ENCODE measurements around the gene C9orf40. TPM values are rescaled to one million over a fixed set of nuclear protein-coding genes. Genes with fewer than 3 reads are reported as not detected.

The C9orf40 gene
- 1 to 10 TPM; 5.2 to 7.1 (median 6.7) TPM for polyA plus RNA-seq (ENCODE audit: insufficient read length in 4 of 4)

- DNase-seq (ENCODE audit: low read depth in 4 of 4, low spot score in 2 of 4) = peak; percentile 70 to 83 (median 74)
Observed at GRCh38 chr9:74952201-74953151, at the start of gene C9orf40. C9orf40 (minus strand) TSS chr9:74952912; CDS start chr9:74952611, 301 bp downstream.

DNA sequence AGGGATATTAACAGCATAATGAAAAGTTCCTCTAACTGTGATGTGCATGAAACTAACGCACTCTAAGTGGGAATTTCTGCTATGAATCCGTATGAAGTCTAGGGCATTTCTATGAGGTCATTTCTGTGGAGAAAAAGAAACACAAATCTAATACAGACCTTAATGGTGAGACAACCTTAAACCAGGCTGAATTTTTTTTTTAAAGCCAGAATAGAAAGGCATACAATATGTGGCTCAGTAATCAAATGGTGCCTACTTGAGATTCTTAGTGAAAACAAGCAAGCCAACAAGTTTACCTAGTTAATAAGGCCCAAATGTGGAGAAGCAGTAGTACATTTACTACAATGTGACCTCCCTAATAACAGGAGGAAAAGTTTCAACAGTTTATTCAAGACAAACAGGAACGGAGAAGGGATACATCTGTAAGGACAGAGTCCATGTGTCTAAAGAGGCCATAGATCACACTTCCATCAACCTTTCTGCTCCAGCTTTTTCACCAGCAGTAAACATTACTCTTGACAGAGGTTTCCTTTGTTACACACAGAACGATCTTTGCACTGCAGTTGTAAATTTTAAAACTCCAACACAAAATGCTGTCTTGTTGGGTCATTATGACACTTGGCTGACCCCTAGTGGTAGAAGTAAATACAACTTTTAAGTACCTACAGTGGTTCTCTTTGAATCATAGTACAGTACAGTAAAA lies 49.2 kb upstream of the C9orf40 start:
- peak; percentile 70 to 89 (median 77) for DNase-seq (ENCODE audit: low read depth in 4 of 4, low spot score in 2 of 4)

GRCh38 chr9:75000835-75001234 lies 48.1 kb upstream of the C9orf40 start:
- DNase-seq (ENCODE audit: low read depth in 4 of 4, low spot score in 2 of 4) = no peak

DNA sequence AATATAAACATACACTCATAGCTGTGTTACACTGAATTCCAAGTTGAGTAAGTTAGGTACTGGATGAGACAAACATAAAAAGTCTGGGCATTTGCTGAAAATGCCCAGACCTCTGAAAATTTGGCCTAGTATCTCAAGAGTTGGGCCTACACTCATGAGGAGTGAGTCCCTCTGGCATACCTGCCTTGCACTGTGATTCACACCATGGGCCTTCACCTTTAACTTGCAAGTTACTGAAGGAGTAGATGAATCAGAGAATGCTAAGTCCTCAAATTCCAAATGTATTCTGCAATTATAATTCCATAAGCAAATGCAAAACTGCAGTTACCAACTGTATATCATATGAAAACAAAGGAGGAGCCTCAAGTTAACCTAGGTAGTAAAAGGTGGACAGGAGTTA lies 32.3 kb upstream of the C9orf40 start:
- DNase-seq (ENCODE audit: low read depth in 4 of 4, low spot score in 2 of 4) = no peak

GRCh38 chr9:74983709-74984108 lies 31.0 kb upstream of the C9orf40 start:
- no peak for DNase-seq (ENCODE audit: low read depth in 4 of 4, low spot score in 2 of 4)

- no peak for DNase-seq (ENCODE audit: low read depth in 4 of 4, low spot score in 2 of 4)
Observed at GRCh38 chr9:74979844-74980243, 27.1 kb upstream of the C9orf40 start.

DNA sequence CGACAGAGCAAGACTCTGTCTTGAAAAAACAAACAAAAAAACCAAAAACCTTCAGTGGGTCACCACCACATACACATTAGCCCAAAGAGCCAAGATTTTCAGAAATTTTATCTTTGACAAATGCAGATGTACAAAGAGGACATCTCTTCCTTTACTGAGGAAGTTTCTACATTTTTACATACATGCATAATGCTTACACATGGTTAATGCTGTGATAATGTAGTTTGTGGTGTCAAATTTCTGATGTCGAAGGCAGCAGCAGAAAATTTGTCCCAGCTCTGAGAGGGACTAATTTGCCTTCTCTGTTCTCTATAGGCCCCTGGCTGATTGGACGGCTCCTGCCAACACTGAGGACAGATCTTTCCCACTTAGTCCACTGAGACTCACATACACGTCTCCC lies 24.6 kb upstream of the C9orf40 start:
- no peak for DNase-seq (ENCODE audit: low read depth in 4 of 4, low spot score in 2 of 4)

DNA sequence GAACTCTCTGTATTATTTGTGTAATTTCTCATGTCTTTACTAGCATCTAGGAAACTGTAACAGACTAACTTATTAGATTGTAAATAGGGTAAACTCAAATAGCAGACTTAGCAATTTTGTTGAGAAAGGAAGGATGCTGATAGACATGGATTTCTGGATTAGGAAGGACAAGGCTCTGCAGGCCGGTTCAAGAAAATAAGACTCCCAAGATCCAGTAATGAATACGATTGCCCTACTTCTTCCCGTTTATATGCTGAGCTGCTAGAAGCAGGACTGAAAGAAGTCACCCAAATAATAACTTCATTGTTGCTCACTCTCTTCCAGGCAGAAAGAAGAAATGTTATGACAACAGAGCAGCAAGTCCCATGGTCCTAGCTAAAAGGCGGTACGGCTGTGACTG lies 22.8 kb upstream of the C9orf40 start:
- DNase-seq (ENCODE audit: low read depth in 4 of 4, low spot score in 2 of 4) = no peak

DNA sequence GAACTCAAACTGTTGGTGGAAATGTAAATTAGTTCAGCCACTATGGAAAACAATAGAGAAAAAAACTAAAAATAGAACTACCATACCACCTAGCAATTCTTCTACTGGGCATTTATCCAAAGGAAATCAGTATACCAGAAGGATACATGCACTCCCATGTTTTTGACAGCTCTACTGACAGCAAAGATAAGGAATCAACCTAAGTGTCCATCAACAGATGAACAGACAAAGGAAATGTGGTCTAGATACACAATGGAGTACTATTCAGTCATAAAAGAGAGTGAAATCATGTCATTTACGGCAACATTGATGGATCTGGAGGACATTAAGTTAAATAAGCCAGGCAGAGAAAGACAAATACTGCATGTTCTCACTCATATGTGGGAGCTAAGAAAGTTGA lies 21.8 kb upstream of the C9orf40 start:
- DNase-seq (ENCODE audit: low read depth in 4 of 4, low spot score in 2 of 4) = no peak

DNA sequence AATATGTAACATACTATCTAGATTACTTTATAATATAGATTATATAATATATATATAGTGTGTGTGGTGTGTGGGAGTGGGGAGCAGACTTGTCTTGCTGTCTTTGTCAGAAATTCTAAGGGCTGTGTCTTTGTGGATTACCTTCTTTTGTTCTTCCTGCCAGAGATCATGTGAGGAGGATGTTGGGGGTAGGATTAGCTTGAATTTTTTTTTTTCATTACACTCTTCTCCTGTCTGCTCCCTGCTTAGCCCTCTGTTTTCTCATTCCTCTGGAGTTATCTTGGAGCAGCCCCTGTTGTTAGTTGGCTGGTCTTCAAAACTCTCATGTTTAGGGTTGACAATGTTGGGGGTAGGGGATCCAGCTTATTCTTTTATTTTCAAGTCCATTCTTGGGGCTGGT lies 21.0 kb upstream of the C9orf40 start:
- DNase-seq (ENCODE audit: low read depth in 4 of 4, low spot score in 2 of 4) = no peak

- DNase-seq (ENCODE audit: low read depth in 4 of 4, low spot score in 2 of 4) = no peak
Observed at GRCh38 chr9:74963056-74963455, 10.3 kb upstream of the C9orf40 start.

DNA sequence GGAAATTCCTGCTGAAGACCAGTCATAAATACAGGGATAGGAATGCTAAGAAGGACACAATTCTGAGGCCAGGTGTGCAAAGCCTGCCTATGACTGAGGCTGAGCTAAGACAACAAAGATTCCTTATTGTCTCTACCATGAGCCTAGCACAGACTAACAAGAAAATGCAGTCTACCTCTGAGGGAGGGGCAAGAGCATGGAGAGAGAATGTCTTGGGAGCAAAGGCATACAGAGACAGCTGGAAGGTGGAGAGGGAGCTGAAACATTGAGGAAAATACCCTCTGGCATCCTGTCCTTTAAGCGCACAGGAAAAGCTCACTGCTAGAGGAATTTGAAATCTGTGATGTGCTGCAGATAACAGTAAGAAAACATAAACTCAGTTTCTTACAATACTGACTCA lies 8.8 kb upstream of the C9orf40 start:
- no peak for DNase-seq (ENCODE audit: low read depth in 4 of 4, low spot score in 2 of 4)

DNA sequence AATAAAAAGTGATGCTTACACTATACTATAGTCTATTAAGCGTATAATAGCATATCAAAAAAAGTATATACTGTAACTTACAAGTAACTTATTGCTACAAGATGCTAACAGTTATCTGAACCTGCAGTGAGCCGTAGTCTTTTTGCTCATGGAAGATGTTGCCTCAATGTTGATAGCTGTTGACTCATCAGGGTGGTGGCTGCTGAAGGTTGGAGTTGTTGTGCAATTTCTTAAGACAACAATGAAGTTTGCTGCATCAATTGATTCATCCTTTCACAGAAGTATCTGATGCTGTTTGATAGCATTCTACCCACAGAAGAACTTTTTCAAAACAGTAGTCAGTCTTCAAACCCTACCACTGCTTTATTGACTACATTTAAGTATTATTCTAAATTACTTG lies 7.8 kb upstream of the C9orf40 start:
- DNase-seq (ENCODE audit: low read depth in 4 of 4, low spot score in 2 of 4) = no peak

DNA sequence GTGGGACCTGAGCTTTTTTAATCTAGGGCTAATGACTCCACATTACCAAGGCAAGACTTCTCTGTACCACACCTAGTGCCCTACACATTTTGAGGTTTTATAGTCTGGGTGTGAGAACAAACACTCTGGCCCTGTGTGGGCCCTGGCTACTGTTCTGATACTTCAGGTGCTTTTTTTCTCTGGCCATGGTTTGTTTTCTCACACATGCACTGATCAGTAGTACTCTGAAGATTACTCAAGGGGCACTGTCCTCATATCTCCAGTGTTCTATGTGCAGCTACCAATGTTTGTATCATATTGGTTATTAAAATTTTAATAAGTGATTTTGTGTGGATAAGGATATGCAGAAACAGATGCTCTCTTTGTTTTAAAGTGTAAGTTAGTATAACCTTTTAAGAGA lies 5.9 kb upstream of the C9orf40 start:
- DNase-seq (ENCODE audit: low read depth in 4 of 4, low spot score in 2 of 4) = no peak

- DNase-seq (ENCODE audit: low read depth in 4 of 4, low spot score in 2 of 4) = no peak
Observed at GRCh38 chr9:74953235-74953751, 581 bp upstream of the C9orf40 start.

GRCh38 chr9:74951725-74952151 lies 974 bp downstream of the C9orf40 start:
- peak in 2 of 4 donors; percentile 26 to 32 for DNase-seq (ENCODE audit: low read depth in 4 of 4, low spot score in 2 of 4)

DNA sequence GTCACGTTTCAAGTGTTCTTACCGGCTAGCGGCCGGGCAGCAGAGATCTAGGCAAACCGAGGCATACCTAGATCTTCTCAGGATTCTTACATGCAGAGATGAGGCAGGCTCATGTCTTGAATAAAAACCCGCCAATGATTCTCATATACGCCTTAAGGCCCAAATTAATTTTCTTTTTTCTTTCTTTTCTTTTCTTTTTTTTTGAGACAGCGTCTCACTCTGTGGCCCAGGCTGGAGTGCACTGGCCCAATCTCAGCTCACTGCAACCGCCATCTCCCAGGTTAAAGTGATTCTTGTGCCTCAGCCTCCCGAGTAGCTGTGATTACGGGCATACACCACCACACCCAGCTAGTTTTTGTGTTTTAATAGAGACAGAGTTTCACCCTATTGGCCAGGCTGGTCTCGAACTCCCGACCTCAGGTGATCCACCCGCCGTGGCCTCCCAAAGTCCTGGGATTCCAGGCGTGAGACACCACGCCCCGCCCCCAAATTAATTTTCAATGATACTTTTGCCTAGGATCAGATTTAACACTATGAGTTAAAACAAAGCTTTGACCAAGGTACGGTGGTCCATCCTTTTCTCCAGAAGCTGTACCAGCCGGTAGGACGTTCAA lies 1.5 kb downstream of the C9orf40 start:
- no peak for DNase-seq (ENCODE audit: low read depth in 4 of 4, low spot score in 2 of 4)

GRCh38 chr9:74949859-74950855 lies 2.6 kb downstream of the C9orf40 start:
- DNase-seq (ENCODE audit: low read depth in 4 of 4, low spot score in 2 of 4) = no peak

- no peak for DNase-seq (ENCODE audit: low read depth in 4 of 4, low spot score in 2 of 4)
Observed at GRCh38 chr9:74948937-74949336, 3.8 kb downstream of the C9orf40 start.

DNA sequence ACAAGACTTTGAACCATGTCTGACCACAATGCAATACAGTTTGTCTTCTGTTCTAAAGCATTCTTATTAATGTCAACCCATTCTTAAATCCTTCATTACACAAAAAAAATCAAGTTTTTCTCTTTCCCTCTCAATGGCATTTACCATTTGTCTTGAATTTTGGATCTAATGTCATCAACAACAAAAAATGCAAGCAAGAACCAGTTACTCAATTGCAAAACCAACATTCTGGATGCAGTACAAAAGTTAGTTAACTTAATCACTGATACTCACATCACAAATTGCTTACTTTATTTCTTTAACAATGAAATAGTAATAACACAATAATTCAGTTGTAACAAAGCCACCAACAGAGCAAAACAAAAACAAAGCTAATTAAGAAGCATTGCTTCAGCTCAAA lies 6.0 kb downstream of the C9orf40 start:
- DNase-seq (ENCODE audit: low read depth in 4 of 4, low spot score in 2 of 4) = no peak

Measured in left renal cortex interstitium (tissue), 4 donors.